ENCODE results near the gene MICAL3. TPM values are rescaled to one million over a fixed set of nuclear protein-coding genes. Genes with fewer than 3 reads are reported as not detected.
"Not testable (repeated sequence)": the region's sequence is repeated elsewhere in the genome, so short reads cannot be mapped to it uniquely, and the experiment has no call there.

The MICAL3 gene
- total RNA-seq, 4 donors from 2014 or later, result 45.2 to 56.3 (median 46.3) TPM

DNA sequence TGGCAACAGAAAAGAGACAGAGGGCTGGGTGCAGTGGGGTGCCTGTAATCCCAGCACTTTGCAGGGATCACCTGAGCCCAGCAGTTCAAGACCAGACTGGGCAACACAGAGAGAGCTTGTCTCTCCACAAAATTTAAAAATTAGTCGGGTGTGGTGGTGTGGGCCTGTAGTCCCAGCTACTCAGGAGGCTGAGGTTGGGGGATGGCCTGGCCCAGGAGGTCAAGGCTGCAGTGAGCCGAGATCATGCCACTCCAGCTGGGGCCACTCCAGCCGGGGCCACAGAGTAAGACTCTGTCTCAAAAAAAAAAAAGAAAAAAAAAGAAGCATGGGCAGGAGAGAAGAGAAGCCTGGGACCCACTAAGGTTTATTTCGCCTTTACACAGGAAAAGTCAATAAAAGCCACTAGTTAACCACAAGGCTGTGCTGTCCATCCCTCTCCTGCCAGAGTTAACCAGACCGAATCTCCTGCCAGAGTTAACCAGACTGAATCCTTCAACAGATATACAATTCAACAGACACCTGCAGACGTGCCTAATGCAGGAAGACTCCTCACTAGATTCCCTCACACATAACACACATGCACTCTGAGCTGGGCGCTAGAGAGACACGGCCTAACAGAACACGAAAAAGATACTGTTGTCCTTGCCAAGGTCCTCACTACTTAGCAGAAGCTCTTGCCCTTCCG is 29.8 kb downstream of the MICAL3 start:
- H3K4me1 ChIP-seq, result peaks cover 0 to 56% (median 0%) of the 10 kb centered on the region in 4 donors
- WGBS, 2 donors, result 80 to 88% methylated on average over 9 to 10 of the region's 10 CpGs

DNA sequence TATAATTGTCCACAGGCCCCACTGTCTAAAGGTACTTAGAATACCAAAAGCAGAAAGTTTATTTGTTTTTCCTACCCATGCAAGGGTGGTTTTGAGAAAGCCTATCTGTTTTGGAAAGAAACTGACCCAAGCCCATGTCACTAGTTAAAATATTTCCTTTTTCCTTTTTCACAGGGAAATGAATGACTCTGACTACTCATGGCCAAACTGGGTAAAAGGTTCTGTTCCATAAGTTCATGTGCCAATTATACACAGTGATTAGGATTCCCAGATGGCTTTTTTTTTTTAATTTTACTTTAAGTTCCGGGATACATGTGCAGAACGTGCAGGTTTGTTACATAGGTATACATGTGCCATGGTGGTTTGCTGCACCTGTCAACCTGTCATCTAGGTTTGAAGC is 31.4 kb downstream of the MICAL3 start:
- H3K4me3 ChIP-seq; H3K27ac ChIP-seq; DNase-seq (ENCODE audit: low spot score in 2 of 2); H3K27me3 ChIP-seq; H3K36me3 ChIP-seq; H3K9me3 ChIP-seq: not testable (repeated sequence)
- 75 to 76% methylated on average over 2 of the region's 2 CpGs for WGBS, 2 donors
- H3K4me1 ChIP-seq, result peaks cover 0 to 47% (median 0%) of the 10 kb centered on the region in 4 donors

More for the DNA sequence above, 29.8 kb downstream of the MICAL3 start:
- TF ChIP-seq, protein P1, sequence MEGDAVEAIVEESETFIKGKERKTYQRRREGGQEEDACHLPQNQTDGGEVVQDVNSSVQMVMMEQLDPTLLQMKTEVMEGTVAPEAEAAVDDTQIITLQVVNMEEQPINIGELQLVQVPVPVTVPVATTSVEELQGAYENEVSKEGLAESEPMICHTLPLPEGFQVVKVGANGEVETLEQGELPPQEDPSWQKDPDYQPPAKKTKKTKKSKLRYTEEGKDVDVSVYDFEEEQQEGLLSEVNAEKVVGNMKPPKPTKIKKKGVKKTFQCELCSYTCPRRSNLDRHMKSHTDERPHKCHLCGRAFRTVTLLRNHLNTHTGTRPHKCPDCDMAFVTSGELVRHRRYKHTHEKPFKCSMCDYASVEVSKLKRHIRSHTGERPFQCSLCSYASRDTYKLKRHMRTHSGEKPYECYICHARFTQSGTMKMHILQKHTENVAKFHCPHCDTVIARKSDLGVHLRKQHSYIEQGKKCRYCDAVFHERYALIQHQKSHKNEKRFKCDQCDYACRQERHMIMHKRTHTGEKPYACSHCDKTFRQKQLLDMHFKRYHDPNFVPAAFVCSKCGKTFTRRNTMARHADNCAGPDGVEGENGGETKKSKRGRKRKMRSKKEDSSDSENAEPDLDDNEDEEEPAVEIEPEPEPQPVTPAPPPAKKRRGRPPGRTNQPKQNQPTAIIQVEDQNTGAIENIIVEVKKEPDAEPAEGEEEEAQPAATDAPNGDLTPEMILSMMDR (IDR thresholded peaks at IDR 0.05), result no peak
- no peak for TF ChIP-seq POLR2A (IDR thresholded peaks at IDR 0.05)
- no peak for TF ChIP-seq EP300 (IDR thresholded peaks at IDR 0.05)
- H3K27ac ChIP-seq, result no peak overlapping the region
- no peak for DNase-seq (ENCODE audit: low spot score in 2 of 2)
- no peaks in the 10 kb centered on the region for H3K27me3 ChIP-seq
- no peaks in the 10 kb centered on the region for H3K36me3 ChIP-seq
- H3K9me3 ChIP-seq, result no peaks in the 10 kb centered on the region
- H3K4me3 ChIP-seq, result no peak overlapping the region

DNA sequence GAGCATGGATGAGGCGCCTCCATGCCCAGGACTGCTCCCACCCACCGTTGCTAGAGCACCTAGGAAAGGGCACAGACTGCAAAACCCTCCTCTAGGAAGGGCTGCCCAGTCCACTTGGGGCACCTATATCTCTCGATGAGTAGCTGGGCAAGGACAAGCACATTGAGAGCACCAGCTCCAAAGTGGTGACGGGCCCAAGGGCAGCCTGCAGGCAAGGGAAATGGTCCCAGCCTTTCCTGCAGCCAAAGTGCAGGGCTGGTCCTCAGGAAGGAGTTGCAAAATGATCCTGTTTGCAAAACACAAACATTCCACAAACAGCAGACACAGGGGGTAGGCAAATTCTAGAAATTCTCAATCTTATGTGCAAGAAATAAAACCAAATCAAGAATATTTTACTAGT is 32.4 kb downstream of the MICAL3 start:
- H3K27ac ChIP-seq; H3K36me3 ChIP-seq; H3K4me3 ChIP-seq; H3K9me3 ChIP-seq; H3K27me3 ChIP-seq; DNase-seq (ENCODE audit: low spot score in 2 of 2): not testable (repeated sequence)
- H3K4me1 ChIP-seq, result peaks cover 0 to 47% (median 0%) of the 10 kb centered on the region in 4 donors
- WGBS, 2 donors, result 79 to 87% methylated on average over 4 of the region's 4 CpGs

DNA sequence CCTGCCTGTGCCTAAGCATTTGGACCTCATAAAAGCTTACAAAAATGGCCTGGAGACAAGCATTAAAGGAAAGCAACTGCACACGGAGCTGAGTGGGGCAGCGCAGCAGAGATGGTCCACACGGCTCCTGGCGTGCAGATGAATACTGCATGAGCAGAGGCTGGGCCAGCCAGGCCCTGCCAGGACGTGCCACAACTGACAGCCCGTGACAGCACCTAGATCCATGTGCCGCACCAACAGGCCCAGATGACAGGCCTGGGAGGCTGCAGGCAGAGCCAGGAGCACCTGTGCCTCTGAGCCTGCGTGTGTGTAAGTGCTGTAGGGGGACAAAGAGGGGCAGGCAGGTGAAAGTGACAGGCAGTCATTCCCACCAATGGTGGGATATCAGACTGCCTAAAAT is 33.4 kb downstream of the MICAL3 start:
- H3K9me3 ChIP-seq, result no peaks in the 10 kb centered on the region
- TF ChIP-seq, protein P1 (IDR thresholded peaks at IDR 0.05), result no peak
- no peak for TF ChIP-seq POLR2A (IDR thresholded peaks at IDR 0.05)
- TF ChIP-seq EP300 (IDR thresholded peaks at IDR 0.05), result no peak
- WGBS, 2 donors, result 69 to 80% methylated on average over 8 of the region's 8 CpGs
- no peak for DNase-seq (ENCODE audit: low spot score in 2 of 2)
- H3K4me1 ChIP-seq, result peaks cover 0 to 47% (median 0%) of the 10 kb centered on the region in 4 donors
- H3K27ac ChIP-seq, result no peak overlapping the region
- H3K27me3 ChIP-seq, result no peaks in the 10 kb centered on the region
- no peak overlapping the region for H3K4me3 ChIP-seq
- no peaks in the 10 kb centered on the region for H3K36me3 ChIP-seq

DNA sequence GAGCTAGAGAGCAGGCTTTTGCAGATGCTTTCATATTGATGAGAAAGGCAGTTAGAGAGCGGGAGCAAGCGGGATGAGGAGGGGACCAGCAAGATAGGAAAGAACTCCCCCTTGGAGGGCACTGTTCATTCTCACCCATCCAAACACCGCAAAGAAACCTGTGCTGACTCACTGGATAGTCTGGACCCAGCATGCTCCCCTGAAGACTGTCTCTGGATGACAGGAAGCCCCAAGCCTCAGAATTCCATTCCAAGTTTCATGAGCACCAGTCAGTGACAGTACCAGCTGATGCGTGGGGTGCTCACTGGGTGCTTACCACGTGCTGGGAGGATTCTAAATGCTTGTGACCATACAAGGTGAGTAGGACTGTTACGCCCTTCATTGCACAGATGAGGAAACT is 34.2 kb downstream of the MICAL3 start:
- whole genome bisulfite sequencing, 2 donors, result 81 to 83% methylated on average over 6 of the region's 6 CpGs
- Histone ChIP-seq H3K4me1 (peaks cover 0 to 47% (median 0%) of the 10 kb centered on the region in 4 donors), H3K4me3 (no peak overlapping the region), H3K27me3 (no peaks in the 10 kb centered on the region), H3K36me3 (no peaks in the 10 kb centered on the region), H3K9me3 (no peaks in the 10 kb centered on the region), H3K27ac (no peak overlapping the region)
- no peak for TF ChIP-seq POLR2A (IDR thresholded peaks at IDR 0.05)
- TF ChIP-seq EP300 (IDR thresholded peaks at IDR 0.05), result no peak
- TF ChIP-seq, protein P1 (IDR thresholded peaks at IDR 0.05), result no peak
- DNase-seq (ENCODE audit: low spot score in 2 of 2), result no peak

DNA sequence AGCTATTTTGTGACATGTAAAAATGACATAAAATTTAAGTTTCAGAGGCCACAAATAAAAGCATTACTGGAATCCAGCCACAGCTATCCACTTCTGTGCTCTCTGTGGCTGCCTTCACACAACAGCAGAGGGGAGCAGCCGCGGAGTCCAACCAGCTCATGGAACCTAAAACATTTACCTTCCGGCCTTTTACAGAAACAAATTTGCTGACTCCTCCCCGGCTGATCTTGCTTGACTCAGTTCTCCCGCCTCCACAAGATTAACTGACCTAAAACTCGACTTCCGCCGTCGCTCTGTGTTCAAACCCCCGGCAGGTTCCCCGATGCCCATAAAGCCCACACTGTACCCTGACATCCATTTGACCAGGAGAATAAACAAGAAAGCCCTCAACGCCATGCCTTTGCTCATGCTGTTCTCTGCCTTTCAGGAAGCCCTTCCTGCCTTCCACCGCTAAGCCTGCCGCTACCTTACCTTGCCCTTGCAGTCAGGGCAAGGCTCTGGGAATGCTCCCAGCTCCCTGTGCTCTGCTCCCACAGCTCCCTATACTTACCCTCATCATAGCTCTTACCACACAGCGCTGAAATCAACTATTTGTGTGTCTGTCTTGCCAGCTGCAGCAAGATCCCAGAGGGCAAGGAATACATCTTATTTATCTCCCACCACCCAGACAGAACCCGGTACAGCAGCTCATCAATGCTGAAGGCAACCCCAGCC is 35.4 kb downstream of the MICAL3 start:
- no peaks in the 10 kb centered on the region for H3K36me3 ChIP-seq
- no peak for DNase-seq (ENCODE audit: low spot score in 2 of 2)
- TF ChIP-seq EP300 (IDR thresholded peaks at IDR 0.05), result no peak
- peaks cover 0 to 41% (median 0%) of the 10 kb centered on the region in 4 donors for H3K4me1 ChIP-seq
- H3K27ac ChIP-seq, result no peak overlapping the region
- 78 to 88% methylated on average over 16 of the region's 16 CpGs for WGBS, 2 donors
- no peaks in the 10 kb centered on the region for H3K9me3 ChIP-seq
- no peaks in the 10 kb centered on the region for H3K27me3 ChIP-seq
- H3K4me3 ChIP-seq, result no peak overlapping the region

All from tibial nerve (tissue), 4 donors.